GM21786 (cell line): ENCODE measurements around the gene CEP112.

Experiments
- ATAC-seq: cut with Tn5 transposase; IDR thresholded peaks from one replicate; pipeline ENCODE4 v1.9.1; 2021; ENCODE audit not compliant: unreplicated experiment

Gene CEP112

DNA sequence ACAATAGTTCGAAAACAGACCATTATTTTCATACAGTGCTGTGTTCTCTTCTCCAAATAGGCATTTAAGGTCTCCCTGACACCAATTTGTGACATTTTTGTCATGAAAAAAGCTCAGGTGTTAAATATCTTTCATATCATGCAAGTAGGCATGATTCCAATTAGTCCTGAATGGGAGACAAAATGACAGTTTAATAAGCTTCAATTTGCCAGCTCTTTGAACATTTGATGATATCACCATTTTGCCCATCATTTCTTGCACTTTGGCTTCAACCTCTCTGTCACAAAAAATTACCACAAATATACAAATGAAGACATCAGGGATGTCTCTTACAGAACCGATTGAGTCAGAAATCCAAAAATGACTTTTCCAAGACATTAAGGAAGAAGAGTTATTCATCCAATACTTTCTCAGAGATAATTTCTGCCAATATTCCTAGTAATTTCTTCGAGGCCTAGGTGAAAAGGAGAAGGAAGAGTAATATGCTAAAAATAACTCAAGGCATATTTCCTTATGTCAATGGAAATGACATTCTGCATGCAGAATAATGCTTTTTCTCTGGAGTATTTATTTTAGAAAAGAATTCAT, 298.1 kb downstream of the CEP112 start:
- ATAC-seq, result no peak

DNA sequence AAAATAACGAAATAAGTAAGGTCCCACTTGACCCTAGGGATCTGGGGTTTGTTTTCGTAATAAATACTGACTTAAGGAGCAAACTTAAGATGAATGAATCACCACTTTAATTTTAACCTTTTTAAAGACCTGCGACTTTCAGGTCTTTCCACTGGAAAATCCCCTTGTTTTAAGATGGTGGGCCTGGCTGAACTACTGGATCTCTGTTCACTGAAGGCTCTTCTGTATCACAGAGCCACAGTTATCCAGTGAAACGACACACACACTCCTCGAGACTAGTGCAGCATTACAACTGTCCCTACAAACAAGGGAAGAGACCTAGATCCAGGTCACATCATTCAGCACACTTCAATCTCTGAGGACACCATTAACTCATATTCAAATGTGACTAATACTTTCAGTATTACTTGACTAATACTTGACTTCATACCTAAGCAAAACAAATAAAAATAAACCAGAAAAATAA, 299.0 kb downstream of the CEP112 start:
- peak; percentile 65 for ATAC-seq

DNA sequence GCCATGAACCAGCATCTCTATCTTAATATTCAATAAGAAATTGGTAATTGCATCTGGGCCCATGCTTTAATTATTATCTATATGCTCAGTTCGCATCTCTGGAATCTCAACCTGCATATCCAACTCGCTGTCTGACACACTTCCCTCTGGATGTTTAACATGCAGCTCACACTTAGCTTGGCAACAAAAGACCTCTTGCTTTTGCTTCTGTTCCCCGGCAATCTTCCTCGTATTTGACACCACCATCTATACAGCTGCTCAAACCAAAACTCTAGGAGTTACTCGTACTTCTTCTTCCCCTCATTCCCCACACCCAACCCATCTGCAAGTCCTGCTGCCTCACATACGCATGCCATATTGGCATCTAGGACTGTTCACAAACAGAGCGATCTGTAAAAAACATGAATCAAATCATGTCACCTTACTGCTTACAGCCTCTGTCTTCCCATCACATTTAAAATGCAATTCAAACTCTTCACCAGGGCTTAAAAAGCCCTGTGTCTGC, 300.6 kb downstream of the CEP112 start:
- ATAC-seq, result no peak

DNA sequence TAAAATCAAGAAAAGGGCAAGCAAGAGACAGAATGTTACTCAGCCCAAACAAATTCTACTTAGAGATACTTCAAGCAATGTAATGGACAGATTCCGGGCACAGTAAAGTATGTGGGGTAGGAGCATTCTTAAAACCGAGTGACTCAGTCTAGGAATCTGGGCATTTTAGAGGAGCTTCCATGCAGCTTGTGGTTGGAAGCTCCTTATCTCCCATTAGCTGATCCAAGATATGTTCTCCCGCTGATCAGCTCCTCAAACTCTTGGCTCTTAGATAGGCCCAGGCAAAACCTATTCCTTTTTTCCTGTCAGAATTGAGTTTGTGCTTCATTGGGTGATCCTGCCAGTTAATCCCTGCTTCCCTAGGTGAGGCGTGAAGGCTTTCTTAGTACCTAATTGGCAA, 303.3 kb downstream of the CEP112 start:
- no peak for ATAC-seq

DNA sequence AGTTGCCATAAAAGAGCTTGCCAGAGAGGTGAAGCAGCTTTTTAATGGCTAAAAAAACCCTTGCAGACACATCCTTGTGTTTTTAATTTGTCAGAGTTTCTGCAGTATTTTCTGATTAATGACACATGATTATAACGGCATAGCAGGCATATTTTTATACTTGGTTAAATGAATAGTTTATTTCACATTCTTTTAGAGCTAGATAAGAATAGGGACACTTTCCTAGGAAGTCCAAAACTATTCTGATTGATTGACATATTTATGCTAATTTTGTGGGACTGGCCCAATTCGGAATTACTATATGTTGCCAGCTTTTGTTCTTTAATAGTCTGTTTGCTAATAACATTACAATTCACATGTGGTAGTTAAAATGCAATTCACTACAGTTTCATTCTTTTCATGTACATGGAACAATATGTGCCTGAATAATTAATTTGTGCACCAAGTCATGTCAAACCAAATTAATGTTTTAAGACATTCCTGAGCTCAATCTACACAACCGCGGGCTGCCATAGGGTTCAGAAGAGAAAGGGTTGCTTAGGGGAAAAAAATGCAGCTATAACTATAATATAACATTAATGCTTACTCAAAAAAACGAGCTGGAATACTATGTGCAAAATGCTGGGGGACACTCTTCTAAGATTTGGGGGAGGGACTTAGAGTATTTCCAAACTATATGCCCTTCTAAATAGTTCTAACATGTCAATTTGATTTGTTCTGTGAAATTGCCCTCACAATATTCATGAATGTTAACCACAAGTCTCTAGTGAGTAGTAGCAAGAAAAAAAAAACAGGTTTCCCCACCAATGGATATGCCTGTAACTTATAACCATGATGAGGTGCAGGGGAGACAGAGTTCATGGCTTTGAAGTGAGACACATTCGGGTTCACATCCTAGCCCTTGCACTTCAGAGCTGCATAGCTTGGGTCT, 305.4 kb downstream of the CEP112 start:
- ATAC-seq, result no peak

DNA sequence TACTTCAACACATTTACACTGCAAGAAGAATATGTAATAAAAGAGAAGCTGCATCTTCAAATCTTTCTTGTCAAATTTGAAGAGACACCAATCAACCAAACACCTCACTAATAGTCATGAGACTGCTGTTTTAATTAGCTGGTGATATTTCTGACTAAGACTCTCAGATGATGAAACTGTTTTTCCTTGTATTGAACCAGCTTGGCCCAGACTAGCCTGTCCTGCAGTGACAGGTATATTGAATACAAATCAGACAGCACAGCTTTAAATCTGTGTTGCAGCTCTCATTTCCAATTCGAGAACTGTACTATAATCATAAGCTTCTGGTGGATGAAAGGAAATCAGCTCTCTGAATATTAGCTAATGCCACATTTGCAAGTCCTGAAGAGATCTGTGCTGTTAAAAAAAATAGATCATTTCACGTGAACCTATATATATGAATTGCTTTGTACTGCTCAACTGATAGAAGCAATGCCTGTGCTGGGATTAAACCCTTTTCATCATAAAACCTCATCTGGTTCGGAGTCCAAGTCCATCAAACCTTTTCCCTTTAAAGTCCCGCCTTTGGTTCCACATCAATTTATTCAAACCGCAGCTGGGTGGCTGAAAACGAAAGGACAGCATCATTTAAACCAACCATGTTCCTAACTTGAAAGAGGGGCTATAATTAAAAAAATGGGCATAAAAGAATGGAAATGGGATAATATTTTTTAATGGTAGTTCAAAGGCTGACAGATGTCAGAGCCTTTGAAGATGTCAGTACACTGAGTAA, 306.2 kb downstream of the CEP112 start:
- ATAC-seq, result no peak

DNA sequence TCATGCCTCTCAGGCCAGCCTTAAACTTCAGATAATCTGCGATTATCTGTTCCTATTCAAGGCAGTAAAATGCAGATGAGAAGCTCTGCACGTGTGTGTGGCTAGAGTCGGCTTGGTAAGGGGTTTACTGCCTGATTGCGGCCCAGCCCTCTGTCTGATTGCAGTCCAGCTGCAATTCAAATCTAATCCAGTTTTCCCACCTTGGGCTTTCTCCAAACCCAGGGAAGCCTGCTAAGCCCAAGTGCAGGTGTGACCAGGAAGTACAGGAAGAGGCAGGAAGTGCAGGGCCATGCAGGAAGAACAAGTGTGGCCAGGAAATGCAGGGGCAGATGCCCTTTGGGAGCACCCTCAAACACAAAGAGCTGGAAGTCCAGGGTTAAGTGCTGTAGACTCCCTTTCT, 314.9 kb downstream of the CEP112 start:
- no peak for ATAC-seq

DNA sequence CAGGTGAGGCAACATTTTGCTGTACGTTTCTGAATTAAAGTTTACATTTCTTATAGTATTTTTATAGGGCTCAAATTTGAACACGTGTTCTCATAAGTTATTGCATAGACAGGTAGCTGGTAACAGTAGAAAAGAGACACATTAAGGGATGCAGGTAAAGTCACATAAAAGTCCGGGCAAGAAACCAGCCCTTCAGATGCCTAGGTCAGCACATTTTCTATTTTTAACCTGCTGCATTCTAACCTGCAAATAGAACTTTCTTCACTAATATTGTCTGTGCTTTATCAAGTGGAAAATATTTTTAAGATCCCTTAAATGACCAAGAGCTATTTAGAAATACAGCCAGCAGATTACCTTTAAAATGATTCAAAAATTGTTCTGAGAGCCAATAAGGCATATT, 323.1 kb downstream of the CEP112 start:
- no peak for ATAC-seq

DNA sequence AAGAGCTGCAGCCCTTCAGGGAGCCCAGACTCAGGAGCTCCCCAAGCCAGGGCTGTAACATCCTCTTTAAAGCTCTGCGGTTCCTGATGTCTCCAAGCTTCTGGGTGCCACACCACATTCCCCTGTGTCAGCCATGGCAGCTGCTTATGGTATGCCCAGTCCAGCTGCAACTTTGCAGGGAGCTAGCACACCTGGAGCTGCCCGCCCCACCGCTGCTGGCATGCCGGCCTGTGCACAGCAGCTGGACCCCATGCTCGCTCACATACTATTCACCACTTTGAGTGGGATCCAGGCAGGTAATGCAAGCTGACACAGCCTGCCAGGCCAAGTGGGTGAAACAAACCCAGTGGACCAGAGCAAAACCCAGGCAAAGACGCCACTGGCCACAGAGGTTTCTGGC, 324.9 kb downstream of the CEP112 start:
- no peak for ATAC-seq

DNA sequence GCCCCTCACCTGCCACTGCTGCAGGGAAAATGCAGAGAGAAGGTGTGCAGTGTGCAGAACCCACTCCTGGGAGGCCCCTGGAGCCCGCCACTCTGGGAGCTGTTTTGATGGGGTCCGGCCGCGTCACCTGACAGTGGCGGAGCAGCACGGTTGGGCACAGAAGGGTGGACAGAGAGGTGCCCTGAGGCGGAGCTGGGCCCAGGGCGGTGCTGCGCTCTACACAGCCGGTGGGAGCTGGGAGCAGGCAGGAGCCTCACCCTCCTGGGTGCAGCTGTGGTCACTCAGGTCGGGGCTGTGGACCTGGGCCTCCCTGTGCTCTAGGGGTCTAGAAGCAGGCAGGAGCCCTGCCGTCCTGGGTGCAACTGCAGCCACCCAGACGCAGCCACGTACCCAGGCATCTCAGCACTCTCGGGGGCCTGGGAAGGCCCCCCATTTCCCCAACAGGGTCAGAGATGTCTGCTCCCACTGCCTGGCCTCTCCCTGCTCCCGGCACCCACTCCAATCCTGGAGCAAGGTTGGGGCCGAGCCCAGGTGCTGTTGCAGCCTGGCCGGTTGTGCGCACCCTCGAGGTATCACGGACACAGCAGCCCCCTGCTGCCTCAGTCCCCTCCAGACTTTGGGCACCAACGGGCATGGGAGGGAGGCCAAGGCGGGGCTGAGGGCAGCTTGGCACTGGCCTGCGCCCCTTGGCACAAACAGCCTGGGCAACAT, 326.1 kb downstream of the CEP112 start:
- no peak for ATAC-seq

DNA sequence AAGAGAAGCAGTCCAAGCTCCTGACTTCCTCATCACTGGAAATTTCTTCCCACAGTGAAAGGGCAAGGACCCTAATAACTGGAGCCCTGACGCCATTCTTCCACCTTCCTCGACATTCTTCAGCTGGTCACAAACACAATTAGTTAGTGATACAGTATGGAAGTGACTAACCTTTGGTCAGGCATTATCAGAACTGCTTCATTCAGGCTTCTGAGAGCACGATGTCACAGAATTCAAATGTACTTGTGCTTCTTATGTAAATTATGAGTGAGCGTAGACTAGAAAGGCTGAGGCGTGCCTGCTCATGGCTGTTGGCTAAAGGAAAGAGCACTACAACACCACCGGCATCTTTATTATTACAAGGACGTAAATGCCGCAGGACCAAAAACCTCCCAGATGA, 327.5 kb downstream of the CEP112 start:
- ATAC-seq, result no peak

DNA sequence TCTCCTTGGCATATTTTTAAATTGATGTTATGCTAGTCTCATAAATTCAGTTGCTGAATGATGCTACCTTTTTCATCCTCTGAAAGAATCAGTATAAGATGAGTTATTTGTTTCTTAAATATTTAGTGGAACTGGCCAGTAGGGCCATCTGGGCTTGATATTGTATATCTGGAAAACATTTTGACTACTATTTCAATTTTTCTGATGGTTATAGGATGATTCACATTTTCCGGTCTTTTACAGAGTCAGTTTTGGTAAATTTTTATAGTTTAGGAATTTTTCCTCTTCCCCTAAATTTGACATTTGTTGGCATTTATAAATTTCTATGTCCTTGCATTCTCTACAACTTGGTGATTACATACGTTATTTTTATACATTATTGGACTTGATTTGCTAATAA, 334.2 kb downstream of the CEP112 start:
- no peak for ATAC-seq

DNA sequence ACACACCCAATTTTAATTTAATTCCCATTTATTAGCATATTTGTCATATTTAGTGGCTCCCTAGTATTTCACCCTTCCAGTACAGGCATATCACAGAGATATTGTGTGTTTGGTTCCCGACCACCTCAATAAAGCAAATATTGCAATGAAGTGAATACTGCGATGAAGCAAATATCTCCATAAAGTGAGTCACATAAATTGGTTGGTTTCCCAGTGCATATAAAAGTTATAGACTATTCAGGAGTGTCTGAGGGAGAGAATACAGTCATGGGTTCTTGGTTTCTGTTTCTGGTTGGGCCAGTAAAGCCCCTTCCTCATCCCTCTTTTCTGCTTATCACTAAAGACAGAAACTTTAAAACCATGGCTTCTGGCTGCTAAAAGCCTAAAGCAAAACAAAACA, 335.1 kb downstream of the CEP112 start:
- ATAC-seq, result no peak

DNA sequence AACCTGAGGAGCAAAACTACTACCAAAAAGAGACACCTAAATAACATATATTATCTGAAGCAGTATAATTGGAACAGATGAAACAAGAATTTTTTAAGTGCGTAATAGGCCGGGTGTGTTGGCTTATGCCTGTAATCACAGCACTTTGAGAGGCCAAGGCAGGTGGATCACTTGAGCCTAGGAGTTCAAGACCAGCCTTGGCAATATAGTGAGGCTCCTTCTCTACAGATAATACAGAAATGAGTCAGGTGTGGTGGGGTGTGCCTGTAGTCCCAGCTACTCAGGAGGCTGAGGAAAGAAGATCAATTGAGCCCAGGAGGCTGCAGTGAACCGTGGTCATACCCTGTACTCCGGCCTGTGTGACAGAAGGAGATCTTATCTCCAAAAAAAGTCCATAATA, 336.3 kb downstream of the CEP112 start:
- ATAC-seq, result no peak

DNA sequence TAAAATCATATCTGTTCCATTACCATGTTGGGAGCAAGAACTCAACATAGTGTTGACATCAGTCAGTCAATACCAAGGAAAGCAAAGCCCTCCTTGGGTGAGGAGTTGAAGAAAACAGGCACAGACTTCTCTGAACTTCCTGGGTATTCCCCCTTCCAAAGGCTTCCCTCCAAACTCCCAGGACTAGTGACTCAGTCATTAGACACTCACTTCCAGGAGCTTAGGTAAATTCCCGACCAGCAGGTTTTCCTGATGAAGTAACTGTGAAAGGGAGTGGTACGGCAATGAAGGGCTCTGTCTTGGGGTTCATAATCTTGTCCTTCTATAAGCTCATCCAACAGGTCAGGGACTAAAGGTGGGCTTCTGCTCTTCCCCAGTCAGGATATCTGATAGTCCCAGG, 336.7 kb downstream of the CEP112 start:
- ATAC-seq, result no peak

DNA sequence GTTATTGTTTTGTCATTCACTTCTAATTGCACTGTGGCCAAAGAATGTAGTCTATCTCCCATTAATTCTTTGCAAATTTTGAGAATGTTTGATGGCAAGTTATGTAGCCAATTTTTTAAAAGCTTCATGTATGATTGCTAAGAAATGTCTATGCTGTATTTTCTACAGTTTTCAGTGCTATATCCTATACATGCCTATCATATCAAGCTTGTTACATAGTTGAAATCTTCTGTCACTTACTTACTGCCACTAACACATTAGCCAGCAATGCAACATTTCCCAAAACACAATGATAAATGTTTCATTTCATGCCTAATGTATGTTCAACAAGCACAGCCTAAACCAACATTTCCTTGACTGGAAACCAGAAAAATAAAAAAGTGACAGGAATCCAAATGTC, 338.1 kb downstream of the CEP112 start:
- no peak for ATAC-seq

DNA sequence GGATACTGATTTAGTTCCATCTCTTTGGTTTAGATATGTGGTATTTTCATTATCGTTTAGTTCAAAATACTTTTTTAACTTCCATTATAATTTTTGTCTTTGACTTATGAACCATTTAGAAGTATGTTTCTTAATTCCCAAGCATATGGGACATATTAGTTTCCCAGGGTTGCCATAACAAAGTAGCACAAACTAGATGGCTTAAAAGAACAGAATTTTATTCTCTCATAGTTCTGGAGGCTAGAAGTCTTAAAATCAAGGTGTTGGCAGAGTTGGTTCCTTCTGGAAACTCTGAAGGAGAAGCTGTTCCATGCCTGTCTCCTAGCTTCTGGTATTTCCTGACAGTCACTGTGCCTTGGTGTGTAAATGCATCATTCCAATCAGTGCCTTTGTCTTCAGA, 339.0 kb downstream of the CEP112 start:
- no peak for ATAC-seq

DNA sequence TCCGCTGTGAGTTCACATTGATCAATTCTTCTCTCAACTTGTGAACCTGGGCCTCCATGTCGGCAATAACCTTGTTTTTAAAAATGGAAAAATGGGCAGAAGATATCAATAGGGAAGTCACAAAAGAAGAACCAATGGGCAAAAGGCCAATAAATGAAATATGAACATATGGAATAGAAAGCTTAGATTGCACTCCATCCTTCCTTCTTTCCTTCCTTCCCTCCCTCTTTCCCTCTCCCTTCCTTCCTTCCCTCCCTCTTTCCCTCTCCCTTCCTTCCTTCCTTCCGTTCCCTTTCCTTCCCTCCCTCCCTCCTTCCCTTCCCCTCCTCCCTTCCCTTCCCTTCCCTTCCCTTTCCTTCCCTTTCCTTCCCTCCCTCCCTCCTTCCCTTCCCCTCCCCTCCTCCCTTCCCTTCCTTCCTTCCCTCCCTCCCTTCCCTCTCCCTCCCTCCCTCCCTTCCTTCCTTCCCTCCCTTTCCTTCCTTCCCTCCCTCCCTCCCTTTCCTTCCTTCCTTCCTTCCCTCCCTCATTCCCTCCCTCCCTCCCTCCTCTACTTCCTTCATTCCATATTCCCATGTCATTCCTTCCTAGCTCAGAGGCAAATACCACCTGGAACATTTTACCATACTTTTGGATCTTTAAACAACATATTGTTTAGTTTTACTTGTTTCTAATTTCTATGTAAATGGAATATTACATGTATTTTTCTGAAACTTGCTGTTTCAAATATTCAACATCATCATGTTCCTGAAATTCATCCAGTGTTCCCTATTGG, 339.8 kb downstream of the CEP112 start:
- ATAC-seq, result no peak

DNA sequence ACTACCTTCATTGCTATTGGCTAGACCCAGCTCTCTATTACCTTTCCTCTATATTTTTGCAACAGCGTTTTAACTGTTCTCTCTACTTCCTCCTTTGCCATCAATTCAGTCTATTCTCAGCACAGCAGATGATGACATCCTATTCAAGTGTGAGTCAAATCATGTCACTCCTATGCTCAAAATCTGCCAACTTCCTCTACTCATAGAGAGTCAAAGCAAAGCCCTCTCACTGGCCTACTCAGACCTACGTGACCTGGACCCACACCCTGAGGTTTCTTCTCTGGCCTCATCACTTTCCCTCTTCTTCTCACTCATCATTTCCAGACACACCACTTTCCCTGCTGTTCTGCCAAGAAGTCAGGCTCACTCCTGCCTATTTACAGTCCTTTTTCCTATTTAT, 341.4 kb downstream of the CEP112 start:
- ATAC-seq, result no peak

DNA sequence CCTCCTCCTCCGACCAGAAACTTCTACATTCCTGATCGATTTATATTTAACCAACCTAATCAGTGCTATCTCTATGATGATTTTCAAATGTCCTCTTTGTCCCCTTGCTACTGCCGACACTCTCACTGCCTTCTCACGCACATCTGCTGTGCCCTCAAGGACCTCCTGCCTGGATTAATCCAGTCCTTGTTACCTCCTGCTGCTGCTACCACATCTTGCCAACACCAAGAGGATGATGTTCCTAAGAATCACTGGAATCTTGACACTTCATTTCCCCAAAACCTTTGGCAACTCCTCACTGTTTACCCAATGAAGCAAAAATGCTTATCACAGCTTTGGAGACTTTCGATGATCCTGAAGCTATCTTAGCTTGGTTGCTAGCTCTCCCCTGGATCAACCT, 343.2 kb downstream of the CEP112 start:
- no peak for ATAC-seq
